IMR-90 (cell line): ENCODE measurements around the gene FASLG. TPM values are rescaled to one million over a fixed set of nuclear protein-coding genes. Genes with fewer than 3 reads are reported as not detected.

ENCODE experiments used
- ATAC-seq: fragments of 200-7000 bp; cut with Tn5 transposase; 2 replicates; pipeline ENCODE4 v1.9.1; 2020; ENCODE audit warnings: low read depth, mild to moderate bottlenecking, moderate library complexity
- BruUV-seq: library from RNA; stranded (reverse); fragments of 400-500 nt; replicated peaks from 2 replicates; lab custom pipeline; 2021; lab: Mats Ljungman, UMichigan
- CTCF ChIA-PET: fragments of 300-600 bp; formaldehyde crosslinking; extraction: SDS; loops from one replicate; lab custom pipeline; 2021; ENCODE audit warnings: antibody characterized with exemption; lab: Yijun Ruan, JAX
- POLR2A ChIA-PET: fragments of 300-600 bp; sonication (Branson Sonifier 250); formaldehyde crosslinking; loops from one replicate; lab custom pipeline; 2022; ENCODE audit warnings: antibody characterized with exemption; ENCODE audit not compliant: unreplicated experiment; lab: Charles Lee
- DNase-seq: peaks from one replicate; pipeline ENCODE4 v3.0.0; 2013
- H2AFZ ChIP-seq: replicated peaks from 2 replicates; pipeline ENCODE3; 2013; ENCODE audit warnings: low read length, mild to moderate bottlenecking; ENCODE audit not compliant: poor library complexity
- H2AK5ac ChIP-seq: 2 replicates; pipeline ENCODE4 v1.6.1; 2013; ENCODE audit warnings: low read depth, low read length, inconsistent platforms
- H2AK9ac ChIP-seq: replicated peaks from 2 replicates; pipeline ENCODE3; 2013; ENCODE audit warnings: mild to moderate bottlenecking, low read depth, low read length, moderate library complexity; ENCODE audit not compliant: poor library complexity
- H2BK120ac ChIP-seq: 2 replicates; pipeline ENCODE4 v1.6.1; 2013; ENCODE audit warnings: low read depth, low read length, inconsistent platforms
- H2BK15ac ChIP-seq: 3 replicates; pipeline ENCODE4 v1.6.1; 2013; ENCODE audit warnings: low read depth, low read length, inconsistent platforms
- H2BK20ac ChIP-seq: 2 replicates; pipeline ENCODE4 v1.6.1; 2013; ENCODE audit warnings: low read depth, mild to moderate bottlenecking, inconsistent platforms, low read length, moderate library complexity
- H2BK5ac ChIP-seq: 2 replicates; pipeline ENCODE4 v1.6.1; 2013; ENCODE audit warnings: mild to moderate bottlenecking, low read depth, low read length, inconsistent platforms; ENCODE audit not compliant: poor library complexity, severe bottlenecking
- H3K14ac ChIP-seq: replicated peaks from 2 replicates; pipeline ENCODE4 v1.6.1; 2013; ENCODE audit warnings: low read depth, low read length, inconsistent platforms
- H3K18ac ChIP-seq: 2 replicates; pipeline ENCODE4 v1.6.1; 2013; ENCODE audit warnings: low read depth, low read length, control low read depth
- H3K23ac ChIP-seq: 2 replicates; pipeline ENCODE4 v1.6.1; 2013; ENCODE audit warnings: low read depth, low read length, inconsistent platforms
- H3K27ac ChIP-seq: 2 replicates; pipeline ENCODE4 v1.5.1; 2013; ENCODE audit warnings: mild to moderate bottlenecking, control low read depth, low read length; ENCODE audit not compliant: insufficient read depth
- H3K27me3 ChIP-seq: 2 replicates; pipeline ENCODE4 v1.6.1; 2013; ENCODE audit warnings: low read length; ENCODE audit not compliant: control insufficient read depth, insufficient read depth
- H3K36me3 ChIP-seq: 2 replicates; pipeline ENCODE4 v1.6.1; 2013; ENCODE audit warnings: low read length, mixed read lengths; ENCODE audit not compliant: control insufficient read depth, insufficient read depth
- H3K4ac ChIP-seq: 2 replicates; pipeline ENCODE4 v1.6.1; 2013; ENCODE audit warnings: low read depth, low read length, inconsistent platforms
- H3K4me1 ChIP-seq: 2 replicates; pipeline ENCODE4 v1.6.1; 2013; ENCODE audit warnings: low read length, mixed read lengths; ENCODE audit not compliant: control insufficient read depth, insufficient read depth
- H3K4me2 ChIP-seq: 2 replicates; pipeline ENCODE4 v1.6.1; 2013; ENCODE audit warnings: low read depth, mild to moderate bottlenecking, control low read depth, low read length, moderate library complexity
- H3K4me3 ChIP-seq: 2 replicates; pipeline ENCODE4 v1.5.1; 2013; ENCODE audit warnings: low read depth, mild to moderate bottlenecking, control low read depth, low read length, moderate library complexity; ENCODE audit not compliant: insufficient read depth
- H3K56ac ChIP-seq: 2 replicates; pipeline ENCODE4 v1.6.1; 2013; ENCODE audit warnings: low read length, inconsistent platforms; ENCODE audit not compliant: insufficient read depth; ENCODE audit errors: extremely low read depth
- H3K79me1 ChIP-seq, 2 experiments: 2 replicates each; pipeline ENCODE4 v1.6.1; 2013; ENCODE audit warnings: low read length in 2 of 2, inconsistent platforms in 1 of 2, low read depth in 1 of 2
- H3K9ac ChIP-seq: 2 replicates; pipeline ENCODE4 v1.6.1; 2013; ENCODE audit warnings: low read depth, low read length, control low read depth
- H3K9me1 ChIP-seq: 2 replicates; pipeline ENCODE4 v1.6.1; 2013; ENCODE audit warnings: low read length, inconsistent platforms; ENCODE audit not compliant: insufficient read depth
- H3K9me3 ChIP-seq: 2 replicates; pipeline ENCODE4 v1.6.1; 2013; ENCODE audit warnings: low read length; ENCODE audit not compliant: control insufficient read depth, insufficient read depth
- H4K20me1 ChIP-seq: 2 replicates; pipeline ENCODE4 v1.6.1; 2013; ENCODE audit warnings: low read length, inconsistent platforms; ENCODE audit not compliant: insufficient read depth
- H4K5ac ChIP-seq: 2 replicates; pipeline ENCODE4 v1.6.1; 2013; ENCODE audit warnings: mild to moderate bottlenecking, low read depth, low read length, control low read depth
- H4K8ac ChIP-seq, 2 experiments: 2 replicates each; pipeline ENCODE4 v1.6.1; 2013; ENCODE audit warnings: low read depth in 2 of 2, low read length in 2 of 2, control low read depth in 1 of 2, inconsistent platforms in 1 of 2
- H4K91ac ChIP-seq: 2 replicates; pipeline ENCODE4 v1.6.1; 2013; ENCODE audit warnings: low read depth, low read length, inconsistent platforms; ENCODE audit not compliant: insufficient read depth
- BHLHE40 ChIP-seq: fragments of 150-350 bp; IDR thresholded peaks from 2 replicates; pipeline ENCODE4 v1.6.1; 2016; ENCODE audit warnings: mild to moderate bottlenecking, low read depth, low read length
- CEBPB ChIP-seq: IDR thresholded peaks from 2 replicates; pipeline ENCODE4 v1.6.1; 2012; ENCODE audit warnings: low read depth, low read length, improper control_type of control experiment
- CHD1 ChIP-seq: IDR thresholded peaks from 2 replicates; pipeline ENCODE4 v1.6.1; 2012; ENCODE audit warnings: low read depth, low read length, improper control_type of control experiment
- FOS ChIP-seq: fragments of 150-350 bp; IDR thresholded peaks from 2 replicates; pipeline ENCODE4 v1.6.1; 2016; ENCODE audit warnings: low read depth, low read length
- MAFK ChIP-seq: IDR thresholded peaks from 2 replicates; pipeline ENCODE4 v1.6.1; 2012; ENCODE audit warnings: low read depth, low read length, improper control_type of control experiment
- MAZ ChIP-seq: IDR thresholded peaks from 2 replicates; pipeline ENCODE4 v1.6.1; 2012; ENCODE audit warnings: low read depth, mild to moderate bottlenecking, low read length, improper control_type of control experiment, moderate library complexity, borderline replicate concordance
- MXI1 ChIP-seq: IDR thresholded peaks from 2 replicates; pipeline ENCODE4 v1.6.1; 2012; ENCODE audit warnings: low read depth, mild to moderate bottlenecking, low read length, moderate library complexity, borderline replicate concordance
- NFE2L2 ChIP-seq: fragments of 150-350 bp; IDR thresholded peaks from 2 replicates; pipeline ENCODE4 v1.6.1; 2016; ENCODE audit warnings: low read depth, mild to moderate bottlenecking, low read length
- POLR2A ChIP-seq: IDR thresholded peaks from 2 replicates; pipeline ENCODE4 v1.6.1; 2012; ENCODE audit warnings: mild to moderate bottlenecking, low read depth, low read length
- RAD21 ChIP-seq: IDR thresholded peaks from 2 replicates; pipeline ENCODE4 v1.6.1; 2012; ENCODE audit warnings: low read length, improper control_type of control experiment
- RCOR1 ChIP-seq: IDR thresholded peaks from 2 replicates; pipeline ENCODE4 v1.6.1; 2012; ENCODE audit warnings: mild to moderate bottlenecking, low read length, improper control_type of control experiment; ENCODE audit not compliant: insufficient replicate concordance
- RFX5 ChIP-seq: IDR thresholded peaks from 2 replicates; pipeline ENCODE4 v1.8.0; 2012; ENCODE audit warnings: low read depth, mild to moderate bottlenecking, low read length, moderate library complexity
- SMC3 ChIP-seq: fragments of 150-350 bp; IDR thresholded peaks from 2 replicates; pipeline ENCODE4 v1.6.1; 2016; ENCODE audit warnings: low read depth, mild to moderate bottlenecking, antibody characterized with exemption, low read length, moderate library complexity
- WGBS, 2 experiments: methylation state at CpG; one replicate each; pipeline versions ENCODE4 v1.1.5 to v1.1.7; 2013; ENCODE audit warnings: missing lambda C conversion rate in 2 of 2; ENCODE audit not compliant: insufficient read length in 1 of 2; ENCODE audit errors: extremely low coverage in 2 of 2; 5-methylcytosine and 5-hydroxymethylcytosine counted together
- dilution Hi-C: fragments of 300-500 bp; cut with HindIII; formaldehyde crosslinking; loops from one replicate; pipeline ENCODE4 v1.14.3; 2018; ENCODE audit warnings: low sequenced_read_pairs; ENCODE audit not compliant: unreplicated experiment
- in situ Hi-C: fragments of 300-500 bp; cut with MboI; formaldehyde crosslinking; loops from 3 replicates; pipeline ENCODE4 v1.14.3; 2019; ENCODE audit warnings: low sequenced_read_pairs, inconsistent platforms, mixed read lengths
- intact Hi-C: fragments of 100-400 bp; cut with micrococcal nuclease; formaldehyde crosslinking; loops from 2 replicates; pipeline ENCODE4 v1.10.0; 2022
- polyA plus RNA-seq, 3 experiments: library from polyadenylated mRNA; depleted of rRNA; stranded (reverse); fragments of >200 nt; gene quantifications; 2 replicates each; pipeline ENCODE4 v1.2.3, GENCODE V29; 2012; ENCODE audit warnings: low replicate concordance in 1 of 3
- total RNA-seq: library from RNA; depleted of rRNA; stranded (reverse); fragments of >200 nt; gene quantifications from 2 replicates; pipeline ENCODE4 v1.2.3, GENCODE V29; 2012
- TF ChIP-seq, protein P1 (sequence below): fragments of 150-350 bp; IDR thresholded peaks from 2 replicates; pipeline ENCODE4 v1.6.1; 2016; ENCODE audit warnings: low read depth, mild to moderate bottlenecking, low read length, moderate library complexity, borderline replicate concordance
- TF ChIP-seq, protein P2 (sequence below): fragments of 150-350 bp; IDR thresholded peaks from 2 replicates; pipeline ENCODE4 v1.6.1; 2017; ENCODE audit warnings: mild to moderate bottlenecking, antibody characterized with exemption, low read length, low read depth
- TF ChIP-seq, protein P3 (sequence below): conservative IDR thresholded peaks from 2 replicates; pipeline ENCODE4 v1.5.1; 2012; ENCODE audit warnings: mild to moderate bottlenecking, low read depth, low read length, improper control_type of control experiment

The FASLG gene
- total and polyA plus RNA-seq, 2 of the 4 experiments (the other 2 are of a cell fraction), result 0.14 to 0.18 TPM

DNA sequence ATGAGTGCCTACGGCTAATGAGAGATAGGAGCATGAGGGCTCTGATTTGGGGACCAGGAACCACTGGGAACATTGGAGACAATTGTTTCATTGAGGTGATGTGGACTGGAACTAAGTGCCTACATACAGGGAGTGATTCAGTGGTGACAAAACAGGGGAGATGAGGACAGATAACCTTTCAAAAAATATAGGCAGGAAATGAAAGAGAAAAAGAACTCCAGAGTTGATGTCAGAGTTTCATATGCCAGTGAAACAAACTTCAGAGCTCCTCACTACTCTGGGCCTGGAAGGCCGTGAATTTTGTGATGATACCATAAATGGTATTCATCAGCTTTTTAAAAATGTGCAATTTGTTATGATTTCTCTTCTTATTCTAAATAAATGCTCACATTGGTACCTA, 39.3 kb downstream of the FASLG start:
- DNase-seq, result no peak
- Histone ChIP-seq H3K9me3 (no peaks in the 10 kb centered on the region), H3K18ac (no peak overlapping the region), H2AK5ac (no peak overlapping the region), H4K20me1 (no peaks in the 10 kb centered on the region), H3K27me3 (no peaks in the 10 kb centered on the region), H3K9me1 (no peaks in the 10 kb centered on the region), H3K14ac (no peak overlapping the region), H3K4me3 (no peak overlapping the region), H2BK120ac (no peak overlapping the region), H3K27ac (no peak overlapping the region), H3K56ac (no peak overlapping the region), H4K91ac (no peak overlapping the region), H2AFZ (no peak overlapping the region), H4K5ac (no peak overlapping the region), H3K4me1 (no peaks in the 10 kb centered on the region; the same call in 1 of the 2 replicates), H3K9ac (no peak overlapping the region), H3K4me2 (no peak overlapping the region), H3K36me3 (no peaks in the 10 kb centered on the region), H2AK9ac (no peak overlapping the region), H3K79me1 (no peaks in the 10 kb centered on the region), H3K23ac (no peak overlapping the region), H4K8ac (no peak overlapping the region), H3K4ac (no peak overlapping the region), H2BK20ac (no peak overlapping the region), H2BK15ac (no peak overlapping the region), H2BK5ac (no peak overlapping the region)
- dilution Hi-C loops (no loop called here), intact Hi-C loops (no loop called here), in situ Hi-C loops (no loop called here)
- BruUV-seq, result no TSS peak
- ChIA-PET POLR2A (no interaction called here), CTCF (interaction anchor here (0.5 to 0.6 kb wide), 2 partner anchors 1041 to 1455 kb away, joined by 3 to 5 read pairs; no protein-coding TSS in a partner anchor)
- no peak for ATAC-seq
- WGBS, 2 experiments, result 100% methylated on average over 1 of the region's 2 CpGs; no CpG with 5 or more reads in 1 of the 2 experiments
- TF ChIP-seq BHLHE40, result no peak
- no peak for TF ChIP-seq RAD21
- no peak for TF ChIP-seq FOS
- no peak for TF ChIP-seq MXI1
- no peak for TF ChIP-seq RCOR1
- TF ChIP-seq, protein P1, sequence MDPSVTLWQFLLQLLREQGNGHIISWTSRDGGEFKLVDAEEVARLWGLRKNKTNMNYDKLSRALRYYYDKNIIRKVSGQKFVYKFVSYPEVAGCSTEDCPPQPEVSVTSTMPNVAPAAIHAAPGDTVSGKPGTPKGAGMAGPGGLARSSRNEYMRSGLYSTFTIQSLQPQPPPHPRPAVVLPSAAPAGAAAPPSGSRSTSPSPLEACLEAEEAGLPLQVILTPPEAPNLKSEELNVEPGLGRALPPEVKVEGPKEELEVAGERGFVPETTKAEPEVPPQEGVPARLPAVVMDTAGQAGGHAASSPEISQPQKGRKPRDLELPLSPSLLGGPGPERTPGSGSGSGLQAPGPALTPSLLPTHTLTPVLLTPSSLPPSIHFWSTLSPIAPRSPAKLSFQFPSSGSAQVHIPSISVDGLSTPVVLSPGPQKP, result no peak
- TF ChIP-seq NFE2L2, result no peak
- TF ChIP-seq POLR2A, result no peak
- TF ChIP-seq, protein P2, sequence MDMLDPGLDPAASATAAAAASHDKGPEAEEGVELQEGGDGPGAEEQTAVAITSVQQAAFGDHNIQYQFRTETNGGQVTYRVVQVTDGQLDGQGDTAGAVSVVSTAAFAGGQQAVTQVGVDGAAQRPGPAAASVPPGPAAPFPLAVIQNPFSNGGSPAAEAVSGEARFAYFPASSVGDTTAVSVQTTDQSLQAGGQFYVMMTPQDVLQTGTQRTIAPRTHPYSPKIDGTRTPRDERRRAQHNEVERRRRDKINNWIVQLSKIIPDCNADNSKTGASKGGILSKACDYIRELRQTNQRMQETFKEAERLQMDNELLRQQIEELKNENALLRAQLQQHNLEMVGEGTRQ, result no peak
- no peak for TF ChIP-seq RFX5
- no peak for TF ChIP-seq CHD1
- TF ChIP-seq, protein P3, sequence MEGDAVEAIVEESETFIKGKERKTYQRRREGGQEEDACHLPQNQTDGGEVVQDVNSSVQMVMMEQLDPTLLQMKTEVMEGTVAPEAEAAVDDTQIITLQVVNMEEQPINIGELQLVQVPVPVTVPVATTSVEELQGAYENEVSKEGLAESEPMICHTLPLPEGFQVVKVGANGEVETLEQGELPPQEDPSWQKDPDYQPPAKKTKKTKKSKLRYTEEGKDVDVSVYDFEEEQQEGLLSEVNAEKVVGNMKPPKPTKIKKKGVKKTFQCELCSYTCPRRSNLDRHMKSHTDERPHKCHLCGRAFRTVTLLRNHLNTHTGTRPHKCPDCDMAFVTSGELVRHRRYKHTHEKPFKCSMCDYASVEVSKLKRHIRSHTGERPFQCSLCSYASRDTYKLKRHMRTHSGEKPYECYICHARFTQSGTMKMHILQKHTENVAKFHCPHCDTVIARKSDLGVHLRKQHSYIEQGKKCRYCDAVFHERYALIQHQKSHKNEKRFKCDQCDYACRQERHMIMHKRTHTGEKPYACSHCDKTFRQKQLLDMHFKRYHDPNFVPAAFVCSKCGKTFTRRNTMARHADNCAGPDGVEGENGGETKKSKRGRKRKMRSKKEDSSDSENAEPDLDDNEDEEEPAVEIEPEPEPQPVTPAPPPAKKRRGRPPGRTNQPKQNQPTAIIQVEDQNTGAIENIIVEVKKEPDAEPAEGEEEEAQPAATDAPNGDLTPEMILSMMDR, result no peak
- no peak for TF ChIP-seq MAZ
- no peak for TF ChIP-seq MAFK
- TF ChIP-seq CEBPB, result no peak
- TF ChIP-seq SMC3, result no peak
